Upper lobe of left lung (tissue), 6 donors: Measurements from ENCODE around the gene SAMD1. TPM values are rescaled to one million over a fixed set of nuclear protein-coding genes. Genes with fewer than 3 reads are reported as not detected.
"Not testable (repeated sequence)": the region's sequence is repeated elsewhere in the genome, so short reads cannot be mapped to it uniquely, and the experiment has no call there.

Source experiments
- ATAC-seq, 2 donors: fragments of 200-7000 bp; cut with Tn5 transposase; one replicate each; pipeline ENCODE4 v1.9.1; 2022; ENCODE audit warnings: mild to moderate bottlenecking in 2 of 2, moderate library complexity in 2 of 2; ENCODE audit not compliant: low FRiP score in 2 of 2
- DNase-seq, 2 donors: peaks; one replicate each; pipeline ENCODE4 v3.0.0-alpha.2; 2019 to 2020
- H3K27ac ChIP-seq, 4 donors: fragments of 200-600 bp; sonication (generic); one replicate each; pipeline ENCODE4 v1.5.1; 2016 to 2019
- H3K27me3 ChIP-seq, 4 donors: fragments of 200-600 bp; sonication (generic); one replicate each; pipeline ENCODE4 v1.5.1; 2017 to 2019
- H3K36me3 ChIP-seq, 4 donors: fragments of 200-600 bp; sonication (generic); one replicate each; pipeline ENCODE4 v1.5.1; 2016 to 2019
- H3K4me1 ChIP-seq, 4 donors: fragments of 200-600 bp; sonication (generic); one replicate each; pipeline ENCODE4 v1.5.1; 2018 to 2019
- H3K4me3 ChIP-seq, 4 donors: fragments of 200-600 bp; sonication (generic); one replicate each; pipeline ENCODE4 v1.5.1; 2017 to 2019; ENCODE audit warnings: mild to moderate bottlenecking in 2 of 4, moderate library complexity in 1 of 4
- H3K9me3 ChIP-seq, 4 donors: fragments of 200-600 bp; sonication (generic); one replicate each; pipeline ENCODE4 v1.5.1; 2018 to 2019
- CTCF ChIP-seq, 6 experiments: fragments of 450-650 bp in 4 of 6; fragments of 200-600 bp in 2 of 6; sonication (generic) in 2 of 6; IDR thresholded peaks; one replicate each; pipeline ENCODE4 v1.5.1; 2016 to 2019; ENCODE audit warnings: antibody characterized with exemption in 6 of 6
- EP300 ChIP-seq, 4 donors: sonication (generic); formaldehyde crosslinking; IDR thresholded peaks; one replicate each; pipeline ENCODE4 v1.5.1; 2017; ENCODE audit warnings: antibody characterized with exemption in 4 of 4, control low read depth in 2 of 4
- POLR2A ChIP-seq, 4 donors: fragments of 450-650 bp; IDR thresholded peaks; one replicate each; pipeline ENCODE4 v1.5.1; 2016 to 2017; ENCODE audit warnings: antibody characterized with exemption in 4 of 4, mild to moderate bottlenecking in 2 of 4
- POLR2AphosphoS5 ChIP-seq, 2 donors: sonication (generic); formaldehyde crosslinking; IDR thresholded peaks; one replicate each; pipeline ENCODE4 v1.5.1; 2017; ENCODE audit warnings: antibody characterized with exemption in 2 of 2
- WGBS, 2 donors: methylation state at CpG; one replicate each; pipeline ENCODE4 v1.1.5; 2017 to 2018; 5-methylcytosine and 5-hydroxymethylcytosine counted together
- total RNA-seq, 6 donors: library from RNA; depleted of rRNA in 4 of 6; stranded (reverse); fragments of >200 nt in 4 of 6; gene quantifications; one replicate each; pipeline versions ENCODE4 v1.1.0 to v1.2.1, GENCODE V29; 2016 to 2021
- donor health status: DM: no; HTN: no; CAD: no; lungs with moderate emphysema.
- donor health status: DM: no; HTN: yes; CAD: no; lungs with severe emphysema.

Gene SAMD1
- total RNA-seq, 6 donors from 2014 or later = 17.8 to 62.8 (median 37.0) TPM

GRCh38 chr19:14048443-14049153 is 42.0 kb downstream of the SAMD1 start:
- DNase-seq = peak in 1 of 2 donors; percentile 74
- no peaks in the 10 kb centered on the region for H3K27me3 ChIP-seq
- H3K36me3 ChIP-seq = peaks cover 0 to 29% (median 15%) of the 10 kb centered on the region in 4 donors
- H3K27ac ChIP-seq = no peak overlapping the region
- H3K4me3 ChIP-seq = no peak overlapping the region
- ATAC-seq = peak; percentile 83 to 84
- TF ChIP-seq CTCF (IDR thresholded peaks at IDR 0.05) (peak; percentile 67 to 93 (median 74)), POLR2A (IDR thresholded peaks at IDR 0.05) (no peak)
- no peaks in the 10 kb centered on the region for H3K4me1 ChIP-seq
- WGBS, 2 donors = 71 to 76% methylated on average over 8 of the region's 8 CpGs
- H3K9me3 ChIP-seq = no peaks in the 10 kb centered on the region

GRCh38 chr19:14047866-14048265 is 42.7 kb downstream of the SAMD1 start:
- ATAC-seq, H3K27ac ChIP-seq, H3K4me3 ChIP-seq, H3K9me3 ChIP-seq, H3K4me1 ChIP-seq, H3K27me3 ChIP-seq, DNase-seq: not testable (repeated sequence)
- H3K36me3 ChIP-seq = peaks cover 0 to 29% (median 17%) of the 10 kb centered on the region in 4 donors
- WGBS, 2 donors = 96 to 99% methylated on average over 9 to 10 of the region's 10 CpGs

- H3K27ac ChIP-seq = peak overlapping the region; percentile 34 to 57 (median 48)
Measured at GRCh38 chr19:14042659-14043608, 47.6 kb downstream of the SAMD1 start.

GRCh38 chr19:14039181-14039580 is 51.4 kb downstream of the SAMD1 start:
- DNase-seq (no peak), ATAC-seq (no peak)
- peaks cover 4 to 9% (median 6%) of the 10 kb centered on the region in 4 donors for H3K4me1 ChIP-seq
- no peak overlapping the region for H3K4me3 ChIP-seq
- 92 to 93% methylated on average over 5 to 7 of the region's 7 CpGs for WGBS, 2 donors
- TF ChIP-seq POLR2AphosphoS5 (IDR thresholded peaks at IDR 0.05) = no peak
- no peak for TF ChIP-seq CTCF (IDR thresholded peaks at IDR 0.05)
- TF ChIP-seq POLR2A (IDR thresholded peaks at IDR 0.05) = no peak
- TF ChIP-seq EP300 (IDR thresholded peaks at IDR 0.05) = no peak
- peaks cover 0 to 20% (median 6%) of the 10 kb centered on the region in 4 donors for H3K36me3 ChIP-seq
- no peaks in the 10 kb centered on the region for H3K27me3 ChIP-seq
- H3K27ac ChIP-seq = no peak overlapping the region
- no peaks in the 10 kb centered on the region for H3K9me3 ChIP-seq

More at GRCh38 chr19:14042659-14043608, 47.6 kb downstream of the SAMD1 start:
- peak; percentile 61 to 89 for ATAC-seq
- not testable (repeated sequence) for H3K9me3 ChIP-seq, DNase-seq, H3K4me3 ChIP-seq, H3K4me1 ChIP-seq, H3K27me3 ChIP-seq
- 63 to 65% methylated on average over 19 of the region's 19 CpGs for WGBS, 2 donors
- TF ChIP-seq POLR2AphosphoS5 (IDR thresholded peaks at IDR 0.05) (peak in 1 of 2 donors; percentile 4), CTCF (IDR thresholded peaks at IDR 0.05) (peak; percentile 39 to 58 (median 46))
- peaks cover 0 to 24% (median 9%) of the 10 kb centered on the region in 4 donors for H3K36me3 ChIP-seq

Other genes with a start within 250 kb of the SAMD1 start
- gene NANOS3, start 213.6 kb downstream of the SAMD1 start, total RNA-seq = 1 to 10 TPM in 2 of 6 donors, not detected in 4; 1.3 to 5.2 TPM
- gene BRME1, start 184.6 kb downstream of the SAMD1 start, total RNA-seq = 1 to 10 TPM in 5 of 6 donors, under 1 TPM in 1; 0.46 to 4.4 (median 2.1) TPM
- 10 to 100 TPM; 30.4 to 95.3 (median 35.3) TPM for gene CC2D1A, start 184.6 kb downstream of the SAMD1 start, total RNA-seq
- 1 to 10 TPM; 1.5 to 4.3 (median 2.5) TPM for gene PODNL1, start 152.3 kb downstream of the SAMD1 start, total RNA-seq
- 10 to 100 TPM; 20.5 to 51.3 (median 39.0) TPM for gene DCAF15, start 138.2 kb downstream of the SAMD1 start, total RNA-seq
- gene RFX1, start 84.4 kb downstream of the SAMD1 start, total RNA-seq = 10 to 100 TPM in 5 of 6 donors, 1 to 10 TPM in 1; 6.0 to 22.3 (median 15.5) TPM
- under 1 TPM in 1 of 6 donors, not detected in 5; 0.43 TPM for gene RLN3, start 62.6 kb downstream of the SAMD1 start, total RNA-seq
- gene IL27RA, start 59.0 kb downstream of the SAMD1 start, total RNA-seq = 10 to 100 TPM in 5 of 6 donors, 1 to 10 TPM in 1; 9.3 to 24.4 (median 14.6) TPM
- 100 to 1,000 TPM in 1 of 6 donors, 10 to 100 TPM in 2, 1 to 10 TPM in 2, under 1 TPM in 1; 0.15 to 123 (median 11.0) TPM for gene PALM3, start 28.7 kb downstream of the SAMD1 start, total RNA-seq
- gene MISP3, start 18.0 kb downstream of the SAMD1 start, total RNA-seq = 10 to 100 TPM in 3 of 6 donors, 1 to 10 TPM in 3; 7.9 to 31.2 (median 12.3) TPM
- gene C19orf67, start 5.0 kb downstream of the SAMD1 start, total RNA-seq = under 1 TPM in 1 of 6 donors, not detected in 5; 0.40 TPM
- gene PRKACA, start 27.0 kb upstream of the SAMD1 start, total RNA-seq = 100 to 1,000 TPM in 1 of 6 donors, 10 to 100 TPM in 5; 24.1 to 107 (median 51.7) TPM
- 1 to 10 TPM; 1.2 to 4.9 (median 3.0) TPM for gene ASF1B, start 45.8 kb upstream of the SAMD1 start, total RNA-seq
- gene ADGRL1, start 115.4 kb upstream of the SAMD1 start, total RNA-seq = 10 to 100 TPM; 23.5 to 33.2 (median 27.4) TPM